Measurements from ENCODE around the gene TPSD1.
"Not testable (repeated sequence)": the region's sequence is repeated elsewhere in the genome, so short reads cannot be mapped to it uniquely, and the experiment has no call there.

TPSD1 gene

DNA sequence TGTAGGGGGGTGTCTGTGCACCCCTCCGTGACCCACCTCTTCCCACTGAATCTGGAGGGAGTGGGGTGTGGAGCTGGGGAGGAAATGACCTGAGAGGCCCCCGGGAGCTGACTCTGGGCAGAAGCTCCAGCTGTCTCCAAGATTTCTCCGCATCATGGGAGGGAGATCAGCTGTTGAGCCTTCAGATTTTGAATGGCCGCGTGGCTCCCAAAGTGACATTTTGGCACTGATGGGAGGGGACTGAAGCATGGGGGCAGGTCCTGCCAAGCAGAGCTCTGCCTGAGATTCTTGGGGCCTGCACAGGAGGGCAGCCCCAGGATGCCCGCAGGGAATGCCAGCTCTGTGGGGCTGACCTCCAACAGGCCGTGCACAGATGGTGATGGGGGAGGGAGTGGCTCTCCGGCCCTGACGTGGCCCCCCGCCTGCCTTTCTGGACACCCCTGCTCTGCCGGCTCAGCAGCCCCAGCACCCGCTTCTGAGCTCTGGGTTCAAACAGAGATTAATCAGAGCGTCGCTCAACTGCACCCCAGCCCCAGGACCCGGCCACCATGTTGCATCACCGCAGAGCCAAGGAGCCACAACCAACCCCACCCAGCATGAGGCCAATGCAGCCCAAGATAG, 28.2 kb downstream of the TPSD1 start:
- DNase-seq: no peak

DNA sequence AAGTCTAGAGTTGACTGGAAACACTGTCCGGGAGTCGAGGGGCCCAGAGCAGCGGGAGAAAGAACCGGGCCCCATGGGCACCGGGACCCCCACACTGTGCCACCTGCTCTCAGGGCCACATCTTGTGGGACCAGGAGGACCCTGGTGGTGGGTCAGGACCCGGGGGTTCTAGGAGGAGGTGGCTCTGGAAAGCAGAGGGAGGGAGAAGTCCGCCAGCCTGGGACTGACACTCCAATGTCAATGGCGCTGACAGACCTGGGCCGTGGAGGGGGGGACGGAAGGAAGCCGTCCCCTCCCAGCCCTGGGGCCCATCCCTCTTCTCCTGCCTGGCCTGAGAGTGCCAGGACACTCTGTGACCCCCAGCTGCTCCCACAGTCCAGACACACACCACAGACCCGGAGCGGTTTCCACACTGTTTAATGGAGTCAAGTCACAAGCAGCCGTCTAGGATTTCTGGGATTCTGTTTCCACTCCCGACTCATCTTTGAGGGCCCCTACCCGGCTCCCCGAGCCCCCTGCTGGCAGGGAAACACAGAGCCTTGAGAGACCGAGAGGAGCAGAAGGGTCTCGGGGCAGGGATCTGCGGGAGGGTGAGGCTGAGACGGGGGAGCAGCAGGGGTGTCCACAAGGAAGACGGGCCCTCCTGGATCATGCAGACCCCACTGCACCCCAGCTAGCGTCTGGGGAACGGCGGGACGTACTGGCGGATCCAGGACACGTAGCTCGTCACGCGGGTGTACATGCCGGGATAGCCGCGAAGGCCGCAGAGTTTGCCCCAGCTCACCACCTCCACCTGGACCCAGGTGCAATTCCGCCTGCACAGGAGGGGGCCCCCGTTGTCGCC, 30.0 kb downstream of the TPSD1 start:
- no peak for DNase-seq

DNA sequence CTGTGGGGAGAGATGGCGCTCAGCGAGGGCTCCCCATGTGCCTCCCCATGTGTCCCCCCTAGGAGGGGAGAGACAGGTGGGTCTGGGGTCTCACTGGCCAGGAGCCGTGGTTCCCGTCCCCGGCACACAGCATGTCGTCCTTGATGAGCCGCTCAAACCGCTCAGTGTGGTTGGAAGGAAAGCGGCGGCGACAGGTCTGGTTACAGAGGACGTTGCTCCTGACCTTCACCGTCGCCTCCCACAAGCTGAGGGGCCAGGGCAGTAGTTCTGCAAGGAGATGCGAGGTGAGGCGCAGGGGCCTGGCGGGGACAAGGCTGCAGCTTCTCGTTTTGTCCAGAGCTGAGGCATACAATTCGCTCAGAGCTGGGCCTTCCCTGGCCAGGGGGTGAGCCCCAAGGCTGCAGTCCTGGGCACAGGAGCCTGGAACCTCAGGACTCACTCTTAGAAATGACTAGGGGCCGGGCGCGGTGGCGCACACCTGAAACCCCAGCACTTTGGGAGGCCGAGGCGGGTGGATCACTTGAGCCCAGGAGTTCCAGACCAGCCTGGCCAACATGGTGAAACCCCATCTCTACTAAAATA, 30.7 kb downstream of the TPSD1 start:
- no peak for DNase-seq

DNA sequence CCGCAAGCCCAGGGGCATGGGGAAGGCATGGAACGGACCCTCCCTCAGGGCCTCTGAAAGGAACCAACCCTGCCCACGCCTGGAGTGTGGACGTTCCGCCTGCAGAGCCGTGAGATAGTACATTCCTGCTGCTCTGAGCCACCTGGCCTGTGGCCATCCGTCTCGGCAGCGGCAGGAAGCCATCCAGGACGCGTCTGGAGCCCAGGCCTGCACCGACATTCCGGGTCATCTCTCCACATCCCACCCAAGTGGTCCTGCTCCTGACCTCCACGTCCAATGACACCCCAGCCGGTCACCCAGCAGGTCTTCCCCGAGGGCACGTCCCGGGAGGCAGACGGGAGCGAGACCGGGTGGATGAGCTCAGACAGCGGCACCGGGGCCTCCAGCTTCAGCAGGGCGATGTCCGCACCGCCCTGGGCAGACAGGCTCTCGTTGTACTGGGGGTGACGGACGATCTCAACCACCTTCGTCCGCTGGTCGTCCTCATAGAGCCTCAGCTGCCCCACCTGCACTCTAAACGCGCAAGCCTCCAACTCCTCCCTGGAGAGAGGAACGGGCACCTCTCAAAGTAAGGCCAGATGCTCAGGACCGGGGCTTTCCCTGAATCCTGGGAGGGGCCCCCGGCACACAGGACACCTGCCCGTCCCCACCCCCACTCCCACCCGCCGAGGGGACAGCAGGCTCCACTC, 32.3 kb downstream of the TPSD1 start:
- no peak for DNase-seq

DNA sequence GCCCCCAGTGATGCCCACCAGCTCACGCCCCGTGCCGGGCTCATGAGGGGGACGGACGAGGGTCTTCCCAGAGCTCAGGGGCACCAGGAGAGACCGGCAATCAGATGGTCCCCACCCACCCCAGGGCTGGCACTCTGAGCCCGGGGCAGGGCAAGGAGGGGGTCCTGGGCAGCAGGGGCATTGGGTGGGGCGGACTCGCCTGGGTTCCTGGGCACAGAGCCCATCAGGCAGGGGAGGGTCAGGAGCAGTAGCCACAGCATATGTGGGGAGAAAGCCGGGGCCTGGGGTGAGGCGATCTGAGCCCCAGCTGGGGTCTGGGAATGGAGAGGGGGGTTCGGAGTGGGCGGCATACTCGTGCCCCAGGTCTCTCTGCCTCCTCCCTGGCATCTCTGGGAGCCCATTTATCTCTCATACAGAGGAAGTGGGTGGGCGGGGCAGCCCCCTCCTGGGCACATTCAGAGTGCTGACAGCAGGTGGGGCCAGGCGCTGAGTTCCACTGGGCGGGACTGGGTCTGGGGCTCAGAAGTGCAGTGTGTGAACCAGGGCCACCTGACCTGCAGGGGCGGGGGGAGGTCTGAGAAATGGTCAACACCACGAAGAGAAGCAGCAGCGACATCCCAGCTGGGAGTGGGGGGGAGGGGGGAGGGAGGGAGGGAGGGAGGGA, 33.1 kb downstream of the TPSD1 start:
- DNase-seq: no peak

DNA sequence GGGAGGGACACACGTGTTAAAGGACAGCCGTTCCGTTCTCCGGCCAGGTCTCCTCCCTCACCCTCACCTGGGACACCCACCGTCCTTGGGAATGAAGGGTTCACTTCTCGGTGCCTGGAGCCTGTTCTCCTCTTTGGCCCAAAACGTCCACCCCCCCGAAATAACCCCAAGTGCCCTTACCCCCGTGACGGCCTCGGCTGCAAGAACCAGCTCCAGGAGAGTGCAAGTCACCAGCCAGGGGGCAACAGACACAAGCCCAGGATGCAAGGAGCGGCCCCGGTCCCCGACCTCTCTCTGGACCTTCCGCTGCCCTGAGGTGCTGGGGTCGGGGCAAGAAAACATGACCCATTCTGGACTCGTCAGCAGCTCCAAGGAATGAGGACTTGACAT, 33.6 kb downstream of the TPSD1 start:
- no peak for DNase-seq

DNA sequence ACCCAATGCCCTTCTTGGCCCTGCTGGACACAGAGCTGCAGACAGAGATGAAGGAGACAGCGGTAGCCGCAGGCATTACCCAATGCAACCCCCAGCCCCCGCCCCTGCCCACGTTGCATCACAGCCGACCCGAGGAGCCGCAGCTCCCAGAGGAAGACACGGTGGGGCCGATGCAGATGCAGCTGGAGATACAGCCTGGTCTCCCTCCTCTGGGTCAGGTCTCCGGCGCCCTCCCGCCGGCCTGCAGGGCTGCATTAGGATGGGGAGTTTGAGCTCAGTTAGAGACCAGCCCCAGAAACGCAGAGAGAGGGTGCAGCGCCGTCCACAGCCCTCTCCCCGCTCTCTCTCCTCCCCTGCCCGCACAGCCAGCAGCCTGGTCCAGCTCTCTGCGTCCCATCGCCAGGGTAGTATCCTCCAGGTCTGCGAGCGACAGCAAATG, 34.2 kb downstream of the TPSD1 start:
- DNase-seq: no peak

DNA sequence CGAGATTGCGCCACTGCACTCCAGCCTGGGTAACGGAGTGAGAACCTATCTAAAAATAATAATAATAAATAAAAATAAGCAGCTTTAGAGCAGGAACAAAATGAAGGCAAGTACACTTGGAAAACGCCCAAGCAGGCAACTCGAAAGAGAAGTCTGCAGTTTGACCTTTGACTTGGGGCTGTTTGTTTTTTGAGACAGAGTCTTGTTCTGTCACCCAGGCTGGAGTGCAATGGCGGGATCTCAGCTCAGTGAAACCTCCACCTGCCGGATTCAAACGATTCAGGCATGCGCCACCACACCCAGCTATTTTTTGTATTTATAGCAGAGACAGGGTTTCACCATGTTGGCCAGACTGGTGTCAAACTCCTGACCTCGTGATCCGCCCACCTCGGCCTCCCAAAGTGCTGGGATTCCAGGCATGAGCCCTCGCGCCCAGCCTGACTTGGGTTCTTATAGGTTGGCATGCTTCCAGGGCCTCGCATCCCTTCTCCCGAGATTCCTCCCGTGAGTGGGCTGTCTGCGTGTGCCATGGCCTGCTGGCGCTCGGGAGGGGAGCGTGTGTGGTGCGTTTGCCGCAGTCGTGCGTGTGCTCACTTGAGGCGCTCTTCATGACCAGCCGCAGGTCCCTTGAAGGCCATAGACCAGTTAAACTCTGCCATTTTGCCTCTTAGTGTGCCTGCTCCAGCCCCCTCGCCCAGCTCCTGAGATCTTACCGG, 35.1 kb downstream of the TPSD1 start:
- DNase-seq: no peak

DNA sequence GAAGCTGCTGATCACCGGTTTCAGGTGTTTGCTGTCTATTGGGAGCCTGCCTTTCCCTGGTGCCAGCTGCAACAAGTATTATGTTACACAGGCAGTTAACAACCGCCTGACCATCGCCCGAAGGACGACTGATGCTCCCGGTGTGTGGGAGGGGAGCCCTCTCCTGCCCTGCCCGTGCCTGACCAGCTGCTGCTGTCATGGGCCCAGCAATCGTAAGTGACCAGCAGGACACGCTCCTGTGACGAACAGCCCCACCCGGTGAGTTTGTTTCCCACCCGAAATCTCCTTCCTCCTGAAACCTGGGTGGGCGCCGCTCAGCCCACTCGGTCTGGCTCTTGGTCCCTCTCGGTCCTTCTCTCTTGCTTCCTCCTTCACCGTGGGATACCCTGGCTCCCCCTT, 35.7 kb downstream of the TPSD1 start:
- peak; percentile 33 for DNase-seq

DNA sequence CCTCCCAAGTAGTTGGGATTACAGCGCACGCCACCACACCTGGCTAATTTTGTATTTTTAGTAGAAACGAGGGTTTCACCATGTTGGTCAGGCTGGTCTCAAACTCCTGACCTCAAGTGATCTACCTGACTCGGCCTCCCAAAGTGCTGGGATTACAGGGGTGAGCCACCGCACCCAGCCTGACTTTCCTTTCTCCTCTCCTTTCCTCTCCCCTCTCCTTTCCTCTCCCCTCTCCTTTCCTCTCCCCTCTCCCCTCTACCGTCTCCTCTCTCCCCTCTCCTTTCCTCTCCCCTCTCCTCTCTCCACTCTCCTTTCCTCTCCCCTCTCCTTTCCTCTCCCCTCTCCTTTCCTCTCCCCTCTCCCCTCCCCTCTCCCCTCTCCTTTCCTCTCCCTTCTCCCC, 36.3 kb downstream of the TPSD1 start:
- not testable (repeated sequence) for DNase-seq

DNA sequence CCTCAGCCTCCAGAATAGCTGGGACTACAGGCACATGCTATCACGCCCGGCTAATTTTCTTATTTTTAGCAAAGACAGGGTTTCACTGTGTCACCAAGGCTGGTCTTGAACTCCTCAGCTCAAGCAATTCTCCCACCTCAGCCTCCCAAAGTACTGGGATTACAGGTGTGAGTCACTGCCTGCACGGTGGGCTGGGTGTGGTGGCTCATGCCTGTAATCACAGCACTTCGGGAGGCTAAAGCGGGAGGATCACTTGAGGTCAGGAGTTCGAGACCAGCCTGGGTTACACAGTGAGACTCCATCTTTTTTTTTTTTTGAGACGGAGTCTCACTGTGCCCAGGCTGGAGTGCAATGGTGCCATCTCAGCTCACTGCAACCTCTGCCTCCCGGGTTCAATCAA, 36.9 kb downstream of the TPSD1 start:
- DNase-seq: not testable (repeated sequence)

DNA sequence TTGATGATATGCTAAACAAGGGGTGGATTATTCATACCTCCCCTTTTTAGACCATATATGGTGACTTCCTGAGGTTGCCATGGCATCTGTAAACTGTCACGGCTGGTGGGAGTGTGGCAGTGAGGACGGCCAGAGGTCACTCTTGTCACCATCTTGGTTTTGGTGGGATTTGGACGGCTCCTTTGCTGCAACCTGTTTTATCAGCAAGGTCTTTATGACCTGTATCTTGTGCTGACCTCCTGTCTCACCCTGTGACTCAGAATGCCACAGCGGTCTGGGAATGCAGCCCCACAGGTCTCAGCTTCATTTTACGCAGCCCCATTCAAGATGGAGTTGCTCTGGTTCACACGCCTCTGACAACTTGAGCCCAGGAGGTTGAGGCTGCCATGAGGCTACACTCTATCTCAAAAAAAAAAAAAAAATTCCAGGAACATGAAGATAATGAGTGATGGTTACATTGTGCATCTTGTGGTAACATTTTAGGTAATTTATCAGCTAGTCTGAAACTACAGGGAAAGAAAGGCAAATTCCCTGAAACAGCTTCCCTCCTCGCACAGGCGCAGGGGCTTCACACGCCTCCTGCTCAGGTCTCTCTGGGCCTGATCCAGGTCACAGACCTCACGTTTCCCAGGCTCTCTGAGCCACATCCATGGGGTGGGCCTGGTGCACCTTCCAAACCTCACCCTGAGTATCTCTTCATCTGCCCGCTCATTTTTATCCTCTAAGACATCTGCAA, 38.2 kb downstream of the TPSD1 start:
- no peak for DNase-seq

DNA sequence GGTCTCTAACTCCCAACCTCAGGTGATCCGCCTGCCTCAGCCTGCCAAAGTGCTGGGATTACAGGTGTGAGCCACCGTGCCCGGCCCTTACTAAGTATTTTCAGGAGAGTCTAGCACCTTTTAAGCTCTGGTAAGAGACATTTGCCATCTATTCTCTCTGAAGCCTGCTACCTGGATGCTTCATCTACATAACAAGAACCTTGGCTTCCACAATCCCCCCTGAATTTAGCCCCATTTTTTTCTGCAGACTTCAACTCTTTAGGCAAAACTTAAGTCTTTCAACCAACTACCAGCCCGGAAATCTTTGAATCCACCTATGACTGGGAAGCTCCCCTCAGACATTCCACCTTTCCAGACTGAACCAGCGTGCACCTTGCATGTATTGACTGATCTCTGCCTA, 39.6 kb downstream of the TPSD1 start:
- no peak for DNase-seq

DNA sequence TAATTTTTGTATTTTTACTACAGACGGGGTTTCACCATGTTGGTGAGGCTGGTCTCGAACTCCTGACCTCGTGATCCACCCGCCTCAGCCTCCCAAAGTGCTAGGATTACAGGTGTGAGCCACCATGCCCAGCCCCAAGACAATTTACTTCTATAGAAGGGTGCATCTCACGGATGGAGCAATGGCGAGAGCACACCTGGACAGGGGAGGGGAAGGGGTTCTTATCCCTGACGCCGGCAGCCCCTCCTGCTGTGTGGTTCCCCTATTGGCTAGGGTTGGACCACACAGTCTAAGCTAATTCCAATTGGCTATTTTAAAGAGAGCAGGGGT, 40.8 kb downstream of the TPSD1 start:
- DNase-seq: not testable (repeated sequence)

DNA sequence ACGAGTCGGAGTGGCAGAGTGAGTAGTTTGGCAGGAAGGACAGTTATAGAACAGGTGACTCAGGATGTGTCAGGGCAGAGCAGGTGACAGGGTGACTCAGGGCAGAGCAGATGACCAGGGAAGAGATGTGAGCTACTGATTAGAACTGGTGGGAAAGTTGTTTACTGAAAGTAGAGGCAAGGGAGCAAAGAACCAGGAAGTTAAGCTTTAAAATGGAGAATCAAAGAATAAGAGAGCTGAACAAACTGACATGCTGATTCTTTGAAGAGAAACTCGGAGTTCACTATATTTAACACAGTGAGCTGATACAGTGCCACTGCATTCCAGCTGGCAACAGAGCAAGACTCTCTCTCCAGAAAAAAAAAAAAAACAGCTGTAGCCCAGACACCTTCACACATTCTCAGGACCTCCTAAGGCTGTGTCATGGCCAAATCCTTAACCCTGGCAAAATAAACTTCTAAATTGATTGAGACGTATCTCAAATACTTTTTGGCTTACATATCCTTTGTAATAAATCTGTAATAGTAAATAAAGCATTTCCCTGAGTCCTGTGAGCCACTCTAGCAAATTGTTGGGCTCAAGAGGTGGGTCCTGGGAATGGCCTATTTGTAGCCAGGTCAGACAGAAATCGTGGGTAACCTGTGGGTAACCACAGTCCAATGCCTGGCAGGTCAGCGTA, 41.3 kb downstream of the TPSD1 start:
- no peak for DNase-seq

DNA sequence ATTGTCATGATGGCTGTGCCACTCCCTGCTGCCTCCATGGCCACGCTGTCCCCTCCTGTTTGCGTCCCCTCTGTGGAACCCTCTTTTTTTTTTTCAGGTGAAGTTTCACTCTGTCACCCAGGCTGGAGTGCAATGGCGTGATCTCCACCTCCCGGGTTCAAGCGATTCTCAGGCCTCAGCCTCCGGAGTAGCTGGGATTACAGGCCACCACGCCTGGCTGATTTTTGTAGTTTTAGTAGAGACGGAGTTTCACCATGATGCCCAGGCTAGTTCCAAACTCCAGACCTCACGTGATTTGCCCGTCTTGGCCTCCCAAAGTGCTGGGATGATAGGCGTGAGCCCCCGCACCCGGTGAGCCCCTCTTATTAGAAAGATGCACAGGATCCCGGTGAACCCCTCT, 42.5 kb downstream of the TPSD1 start:
- DNase-seq: no peak

DNA sequence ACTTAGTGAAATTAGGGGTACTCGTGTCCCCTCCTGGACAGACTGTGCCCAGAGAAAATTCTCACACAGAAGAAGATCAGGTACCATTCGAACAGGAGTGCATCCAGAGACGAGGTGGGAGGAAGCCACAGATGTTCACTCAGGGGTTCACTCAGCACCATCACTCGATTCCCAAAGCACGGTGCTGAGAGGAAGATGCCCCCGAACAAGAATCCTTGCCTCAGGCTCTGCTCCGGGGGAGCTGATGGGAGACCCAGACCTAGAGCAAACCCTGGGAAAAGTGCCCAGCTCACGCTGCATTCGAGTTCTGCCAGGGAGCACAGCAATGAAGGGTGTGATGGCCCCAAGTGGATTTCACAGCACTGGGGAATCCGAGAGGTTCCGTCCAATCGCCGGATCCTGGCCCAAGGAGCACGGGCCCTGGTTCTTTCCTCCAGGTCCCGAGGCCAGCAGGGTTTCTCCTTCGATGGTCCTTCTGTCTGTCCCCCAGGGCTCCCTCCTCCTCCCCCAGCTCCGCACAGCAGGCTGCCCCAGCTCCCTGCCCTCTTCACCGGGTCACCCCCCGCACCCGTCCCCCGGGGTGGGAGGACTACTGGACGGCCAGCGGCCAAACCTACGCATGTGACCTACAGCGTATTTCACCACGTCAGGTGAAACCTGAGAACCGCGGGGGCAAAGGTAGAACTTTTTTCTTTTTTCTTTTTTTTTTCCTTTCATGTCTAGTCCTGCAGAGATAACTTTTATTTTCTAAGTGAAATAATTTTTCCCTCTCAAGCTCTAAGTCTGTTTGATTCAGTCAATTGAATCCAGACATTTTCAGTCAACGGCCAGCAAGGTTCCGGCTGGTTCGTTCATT, 43.4 kb downstream of the TPSD1 start:
- no peak for DNase-seq

DNA sequence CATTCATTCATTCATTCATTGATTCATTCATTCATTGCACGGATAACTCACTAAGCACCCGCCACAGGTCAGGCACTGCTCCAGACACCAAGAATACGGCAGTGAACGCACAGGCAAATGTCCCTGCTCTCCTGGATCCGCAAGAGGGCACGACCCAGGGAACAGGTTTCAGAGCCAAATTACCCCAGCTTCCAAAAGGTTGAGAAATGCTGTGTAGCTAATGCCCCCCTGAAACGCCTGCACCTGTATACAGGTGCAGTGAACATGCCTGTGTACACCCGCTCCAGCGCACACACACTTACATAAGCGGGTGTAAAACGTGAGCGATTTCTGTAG, 44.0 kb downstream of the TPSD1 start:
- no peak for DNase-seq

DNA sequence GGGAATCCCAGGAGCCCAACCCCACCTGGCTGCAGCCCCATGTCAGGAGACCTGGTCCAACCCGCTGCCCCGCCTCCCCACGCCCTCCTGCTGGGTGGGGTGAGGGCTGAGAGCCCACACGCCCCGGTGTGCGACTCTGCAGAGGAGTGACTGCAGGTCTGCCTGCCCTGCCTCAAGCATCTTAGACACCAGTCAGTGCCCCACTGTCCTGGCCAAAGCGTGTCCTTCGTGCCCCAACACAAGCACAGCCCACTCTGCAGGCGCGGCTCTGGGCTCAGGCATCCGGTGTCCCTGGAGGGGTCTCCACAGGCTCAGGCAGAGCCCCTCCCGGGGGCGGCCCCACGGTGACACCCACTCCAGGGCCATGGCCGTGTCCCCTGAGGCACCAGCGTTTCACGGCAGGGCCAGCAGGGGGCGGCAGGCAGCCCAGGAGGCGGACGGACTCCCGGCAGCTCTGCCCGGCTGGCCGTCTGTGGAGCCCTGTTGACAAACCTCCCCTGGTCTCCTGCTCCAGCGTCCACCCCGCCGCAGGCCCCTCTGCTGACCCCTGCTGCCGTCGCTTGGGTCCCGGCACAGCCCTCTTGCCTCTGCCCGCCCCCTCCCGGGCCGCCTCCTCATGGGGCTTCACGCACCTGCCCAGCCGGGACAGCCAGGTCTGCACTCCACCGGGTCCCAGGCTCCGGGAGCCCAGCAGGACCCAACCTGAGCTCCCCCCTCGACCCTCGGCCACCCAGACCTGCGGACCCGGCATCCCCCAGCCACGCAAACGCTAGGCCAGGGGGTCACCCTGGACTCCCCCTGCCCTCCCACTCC, 45.0 kb downstream of the TPSD1 start:
- no peak for DNase-seq

DNA sequence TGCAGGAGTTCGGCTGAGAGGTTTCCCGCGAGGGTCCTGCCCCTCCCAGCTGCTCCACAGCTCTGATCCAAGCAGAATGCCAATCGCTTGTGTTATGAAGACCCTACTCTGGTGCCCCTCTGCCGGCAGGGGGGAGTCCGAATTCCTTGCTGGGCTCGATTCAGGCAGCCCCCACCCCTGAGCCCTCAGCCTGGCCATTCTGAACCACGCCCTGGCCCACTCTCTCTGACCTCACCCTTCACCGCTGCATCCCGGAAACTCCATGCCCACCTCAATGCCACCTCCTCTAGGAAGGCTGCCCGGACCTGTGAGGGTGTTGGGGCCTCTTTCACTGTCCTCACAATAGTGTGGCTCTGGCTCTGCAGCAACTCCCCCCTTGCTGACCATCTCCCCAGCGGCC, 45.7 kb downstream of the TPSD1 start:
- no peak for DNase-seq

All from NCI-H748 treated with DMSO at 0.1 percent for 48 hours (cell line).